ENCODE measurements around the gene BEAN1. TPM values are rescaled to one million over a fixed set of nuclear protein-coding genes. Genes with fewer than 3 reads are reported as not detected.

Gene BEAN1
- polyA plus RNA-seq, 3 donors: 0.12 to 0.81 TPM; not detected in 1

DNA sequence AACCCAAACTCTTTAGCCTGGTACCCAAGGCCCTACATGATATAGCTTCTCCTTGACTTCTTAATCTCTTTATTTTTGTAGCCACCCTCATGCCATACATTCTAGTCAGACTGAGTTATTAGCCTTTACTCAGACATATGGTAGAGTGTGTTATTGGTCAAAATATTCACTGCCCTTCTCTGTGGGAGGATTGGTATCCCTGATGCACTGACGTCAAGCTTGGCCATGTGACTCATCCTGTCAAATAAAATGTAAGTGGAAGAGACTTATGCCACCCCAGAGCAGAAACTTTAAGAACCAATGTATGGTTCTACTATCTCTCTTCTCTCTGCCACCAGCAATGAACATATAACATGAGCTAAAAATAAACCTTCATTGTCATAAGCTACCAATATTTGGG, 12.2 kb upstream of the BEAN1 start:
- H3K27ac Mint-ChIP-seq: no peak overlapping the region
- Histone ChIP-seq H3K27ac (ENCODE audit: low read depth in 1 of 2, low read length in 2 of 2) (no peak overlapping the region), H3K4me3 (replicated peaks in 1 of 3; ENCODE audit: low read depth in 2 of 3, low read length in 3 of 3) (no peak overlapping the region), H3K36me3 (replicated peaks in 1 of 2; ENCODE audit: control insufficient read depth in 1 of 2, insufficient read depth in 2 of 2, low read length in 2 of 2) (no peaks in the 10 kb centered on the region), H2AFZ (ENCODE audit: insufficient read depth, low read depth, low read length, poor library complexity, severe bottlenecking) (no peak overlapping the region), H3K9ac (ENCODE audit: insufficient read depth, low read length, poor library complexity, severe bottlenecking) (no peak overlapping the region), H3K4me1 (ENCODE audit: control insufficient read depth in 1 of 2, insufficient read depth in 2 of 2, low read length in 2 of 2) (peaks cover 0 to 5% of the 10 kb centered on the region in 2 donors), H3K79me2 (ENCODE audit: insufficient read depth, low read length) (no peaks in the 10 kb centered on the region), H3K4me2 (replicated peaks; ENCODE audit: extremely low read depth, low read length, poor library complexity, severe bottlenecking) (no peak overlapping the region), H4K20me1 (ENCODE audit: insufficient read depth, low read length) (no peaks in the 10 kb centered on the region), H3K27me3 (ENCODE audit: control insufficient read depth in 2 of 2, insufficient read depth in 2 of 2, low read length in 2 of 2) (peaks cover 0 to 3% of the 10 kb centered on the region in 2 donors), H3K9me3 (replicated peaks in 1 of 2; ENCODE audit: control insufficient read depth in 1 of 2, insufficient read depth in 1 of 2, low read length in 2 of 2) (peaks cover 0 to 6% of the 10 kb centered on the region in 2 donors)
- TF ChIP-seq CTCF (IDR thresholded peaks at IDR 0.05): no peak
- no peak overlapping the region for H3K4me3 Mint-ChIP-seq
- peaks cover 6 to 18% (median 10%) of the 10 kb centered on the region in 7 donors for H3K9me3 Mint-ChIP-seq
- peaks cover 0 to 4% of the 10 kb centered on the region in 2 donors for H3K36me3 Mint-ChIP-seq
- peaks cover 6 to 10% (median 10%) of the 10 kb centered on the region in 3 donors for H3K27me3 Mint-ChIP-seq (ENCODE audit: low read depth in 3 of 3)
- no CpG with 5 or more reads among the region's 1 CpG for WGBS (ENCODE audit: insufficient coverage)
- peaks cover 21% of the 10 kb centered on the region for H3K4me1 Mint-ChIP-seq
- intact Hi-C loops (cut with micrococcal nuclease): no loop called here
- DNase-seq: no peak

GRCh38 chr16:66416136-66416535, 11.0 kb upstream of the BEAN1 start:
- H3K27ac Mint-ChIP-seq: peak overlapping the region in 1 of 7 donors; percentile 36

More at GRCh38 chr16:66416136-66416535, 11.0 kb upstream of the BEAN1 start:
- intact Hi-C loops (cut with micrococcal nuclease): no loop called here
- Histone ChIP-seq H2AFZ (ENCODE audit: insufficient read depth, low read depth, low read length, poor library complexity, severe bottlenecking) (no peak overlapping the region), H3K4me1 (ENCODE audit: control insufficient read depth in 1 of 2, insufficient read depth in 2 of 2, low read length in 2 of 2) (peaks cover 0 to 5% of the 10 kb centered on the region in 2 donors), H3K27ac (ENCODE audit: low read depth in 1 of 2, low read length in 2 of 2) (no peak overlapping the region), H3K9me3 (replicated peaks in 1 of 2; ENCODE audit: control insufficient read depth in 1 of 2, insufficient read depth in 1 of 2, low read length in 2 of 2) (peaks cover 0 to 6% of the 10 kb centered on the region in 2 donors), H3K4me2 (replicated peaks; ENCODE audit: extremely low read depth, low read length, poor library complexity, severe bottlenecking) (no peak overlapping the region), H3K4me3 (replicated peaks in 1 of 3; ENCODE audit: low read depth in 2 of 3, low read length in 3 of 3) (no peak overlapping the region), H3K36me3 (replicated peaks in 1 of 2; ENCODE audit: control insufficient read depth in 1 of 2, insufficient read depth in 2 of 2, low read length in 2 of 2) (no peaks in the 10 kb centered on the region), H3K9ac (ENCODE audit: insufficient read depth, low read length, poor library complexity, severe bottlenecking) (no peak overlapping the region), H4K20me1 (ENCODE audit: insufficient read depth, low read length) (no peaks in the 10 kb centered on the region), H3K79me2 (ENCODE audit: insufficient read depth, low read length) (no peaks in the 10 kb centered on the region), H3K27me3 (ENCODE audit: control insufficient read depth in 2 of 2, insufficient read depth in 2 of 2, low read length in 2 of 2) (peaks cover 7 to 13% of the 10 kb centered on the region in 2 donors)
- Mint-ChIP-seq H3K9me3 (peaks cover 4 to 18% (median 10%) of the 10 kb centered on the region in 7 donors), H3K36me3 (peaks cover 0 to 2% of the 10 kb centered on the region in 2 donors), H3K27me3 (ENCODE audit: low read depth in 3 of 3) (peaks cover 10 to 17% (median 16%) of the 10 kb centered on the region in 3 donors), H3K4me1 (peaks cover 21% of the 10 kb centered on the region), H3K4me3 (no peak overlapping the region)
- no CpG with 5 or more reads among the region's 1 CpG for WGBS (ENCODE audit: insufficient coverage)
- DNase-seq: no peak
- TF ChIP-seq CTCF (IDR thresholded peaks at IDR 0.05): no peak
